SU-DHL-6 (cell line): ENCODE data around the gene STAM2.

Experiments
- H2AFZ ChIP-seq: fragments of 200-600 bp; sonication (generic); 2 replicates; pipeline ENCODE4 v1.6.1; 2014; ENCODE audit warnings: low read depth, mild to moderate bottlenecking, moderate library complexity, mixed read lengths, antibody characterized with exemption, low read length; ENCODE audit not compliant: severe bottlenecking
- H3F3A ChIP-seq: fragments of 200-600 bp; shearing (Covaris generic); 2 replicates; pipeline ENCODE4 v1.6.0; 2016; ENCODE audit warnings: antibody characterized with exemption, mild to moderate bottlenecking; ENCODE audit not compliant: insufficient read depth
- H3K27ac ChIP-seq: fragments of 200-600 bp; sonication (generic); 2 replicates; pipeline ENCODE4 v1.5.1; 2016; ENCODE audit warnings: low read depth, mild to moderate bottlenecking, low read length, moderate library complexity, mixed read lengths
- H3K27me3 ChIP-seq: fragments of 200-600 bp; sonication (generic), shearing (Covaris generic); 2 replicates; pipeline ENCODE4 v1.6.0; 2014; ENCODE audit warnings: mild to moderate bottlenecking, low read length
- H3K36me3 ChIP-seq: fragments of 200-600 bp; sonication (generic); 2 replicates; pipeline ENCODE4 v1.6.1; 2014; ENCODE audit warnings: mild to moderate bottlenecking, low read length, mixed read lengths
- H3K4me2 ChIP-seq: fragments of 300-600, 200-600 bp; shearing (Covaris generic), sonication (generic); 2 replicates; pipeline ENCODE4 v1.6.0; 2014; ENCODE audit warnings: low read length, low read depth, mild to moderate bottlenecking; ENCODE audit not compliant: poor library complexity, severe bottlenecking
- H3K4me3 ChIP-seq: fragments of 200-600 bp; sonication (generic); 2 replicates; pipeline ENCODE4 v1.5.1; 2014; ENCODE audit warnings: antibody characterized with exemption, low read length, mild to moderate bottlenecking, mixed read lengths; ENCODE audit not compliant: insufficient read depth, poor library complexity, severe bottlenecking
- H3K79me2 ChIP-seq: fragments of 200-600 bp; sonication (generic); 2 replicates; pipeline ENCODE4 v1.6.1; 2014; ENCODE audit warnings: mild to moderate bottlenecking, low read length, moderate library complexity; ENCODE audit not compliant: insufficient read depth
- H3K9ac ChIP-seq: fragments of 200-600 bp; sonication (generic); 2 replicates; pipeline ENCODE4 v1.7.0; 2014; ENCODE audit warnings: mild to moderate bottlenecking, low read length
- H3K9me2 ChIP-seq: fragments of 200-600 bp; sonication (generic); replicated peaks from 2 replicates; pipeline ENCODE4 v1.6.1; 2014; ENCODE audit warnings: low read length; ENCODE audit not compliant: insufficient read depth
- H3K9me3 ChIP-seq: fragments of 200-600 bp; sonication (generic); 2 replicates; pipeline ENCODE4 v1.6.1; 2014; ENCODE audit warnings: low read length, mixed read lengths; ENCODE audit not compliant: insufficient read depth
- H4K20me1 ChIP-seq: fragments of 200-600 bp; sonication (generic); 2 replicates; pipeline ENCODE4 v1.6.1; 2014; ENCODE audit warnings: low read depth, mild to moderate bottlenecking, antibody characterized with exemption, low read length, moderate library complexity, mixed read lengths
- EZH2phosphoT487 ChIP-seq: fragments of 200-600 bp; sonication (generic), shearing (Covaris generic); conservative IDR thresholded peaks from 2 replicates; pipeline ENCODE4 v1.6.1; 2018; ENCODE audit warnings: mild to moderate bottlenecking, antibody characterized with exemption, low read length, moderate library complexity, mixed read lengths
- TF ChIP-seq, protein P1 (sequence below): fragments of 200-600 bp; sonication (generic); IDR thresholded peaks from one replicate; pipeline ENCODE4 v1.5.1; 2017; ENCODE audit warnings: antibody characterized with exemption, mild to moderate bottlenecking, low read length, moderate library complexity; ENCODE audit not compliant: insufficient read depth, poor library complexity, severe bottlenecking

Gene STAM2

DNA sequence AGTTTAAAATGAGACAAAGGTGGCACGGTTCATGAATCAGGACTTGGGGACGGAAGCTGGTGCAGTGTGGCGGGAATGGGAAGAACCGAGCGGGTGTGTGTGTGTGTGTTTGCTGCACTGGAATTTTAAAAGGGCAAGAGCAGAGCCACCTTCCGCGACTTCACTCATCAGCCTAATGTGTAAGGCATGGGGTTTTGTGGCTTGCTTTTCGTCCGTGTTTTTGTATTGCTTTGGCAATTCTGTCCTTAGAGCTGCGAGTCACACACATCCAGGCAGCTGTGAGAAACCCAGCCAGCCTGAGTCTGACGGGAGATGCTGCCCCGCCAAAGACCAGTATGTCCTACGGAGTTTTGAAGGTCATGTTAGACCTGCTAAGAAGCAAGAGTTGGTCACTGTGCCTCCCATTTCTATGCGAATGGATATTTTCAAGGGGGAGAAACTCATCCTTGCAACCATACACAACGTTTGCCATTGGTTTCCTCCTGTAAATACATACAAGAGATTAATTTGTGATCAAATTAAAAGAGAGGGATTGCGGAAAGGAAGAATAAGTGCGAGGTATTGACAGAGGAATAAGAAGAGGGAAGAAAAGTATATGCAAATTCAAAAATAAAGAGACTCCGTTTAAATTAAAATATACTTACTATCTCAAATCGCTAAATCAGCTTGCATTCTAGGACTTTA, 76.1 kb downstream of the STAM2 start:
- no peaks in the 10 kb centered on the region for H3K27me3 ChIP-seq

DNA sequence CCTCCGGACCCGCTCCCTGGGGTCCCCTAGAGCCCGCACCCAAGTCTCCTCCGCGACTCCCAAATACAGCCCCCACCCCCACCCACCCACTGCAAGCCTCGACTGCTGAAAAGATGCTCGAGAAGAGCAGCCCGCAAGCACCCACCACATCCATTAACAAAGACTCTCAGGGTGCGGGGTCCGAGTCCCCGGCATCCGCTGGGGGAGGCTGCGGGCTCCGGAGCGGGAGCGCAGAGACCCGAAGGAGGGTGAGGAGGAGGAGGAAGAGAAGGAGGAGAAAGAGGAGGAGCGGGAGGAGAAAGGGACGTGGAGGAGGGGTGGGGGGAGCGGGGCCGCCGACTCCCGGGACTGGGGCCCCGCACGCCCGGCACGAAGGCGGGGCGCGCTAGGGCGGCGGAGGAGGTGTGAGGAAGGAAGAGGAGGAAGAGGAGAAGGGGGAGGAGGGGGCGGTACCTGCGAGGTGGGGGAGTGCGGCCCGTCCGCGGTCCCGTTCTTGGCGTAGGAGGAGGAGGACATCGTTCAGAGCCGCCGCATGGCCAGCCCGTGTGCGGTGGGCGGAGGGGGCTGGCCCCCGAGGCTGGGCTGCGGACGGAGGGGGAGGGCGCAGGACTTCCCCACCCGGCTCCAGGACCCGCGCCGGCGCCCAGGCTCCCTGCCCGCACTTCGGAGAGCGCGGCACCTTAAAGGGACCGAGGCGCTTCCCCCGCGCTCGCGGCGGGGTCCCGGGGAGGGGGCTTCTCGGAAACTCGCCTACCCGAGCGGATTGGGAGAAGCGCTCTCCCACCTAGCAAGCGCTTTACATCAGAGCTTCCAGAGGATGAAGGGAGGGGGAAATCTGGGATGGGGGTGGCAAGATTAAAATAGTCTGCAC, 76.8 kb downstream of the STAM2 start, which contains the start of gene CACNB4:
CACNB4 (minus strand) TSS at position 549 of the 871 bp plus-strand sequence.
- no peaks in the 10 kb centered on the region for H3K36me3 ChIP-seq
- H4K20me1 ChIP-seq, result no peaks in the 10 kb centered on the region
- H3K4me3 ChIP-seq, result no peak within 1 kb of the TSS
- no peak within 1 kb of the TSS for H2AFZ ChIP-seq
- no peak for TF ChIP-seq EZH2phosphoT487
- TF ChIP-seq, protein P1, sequence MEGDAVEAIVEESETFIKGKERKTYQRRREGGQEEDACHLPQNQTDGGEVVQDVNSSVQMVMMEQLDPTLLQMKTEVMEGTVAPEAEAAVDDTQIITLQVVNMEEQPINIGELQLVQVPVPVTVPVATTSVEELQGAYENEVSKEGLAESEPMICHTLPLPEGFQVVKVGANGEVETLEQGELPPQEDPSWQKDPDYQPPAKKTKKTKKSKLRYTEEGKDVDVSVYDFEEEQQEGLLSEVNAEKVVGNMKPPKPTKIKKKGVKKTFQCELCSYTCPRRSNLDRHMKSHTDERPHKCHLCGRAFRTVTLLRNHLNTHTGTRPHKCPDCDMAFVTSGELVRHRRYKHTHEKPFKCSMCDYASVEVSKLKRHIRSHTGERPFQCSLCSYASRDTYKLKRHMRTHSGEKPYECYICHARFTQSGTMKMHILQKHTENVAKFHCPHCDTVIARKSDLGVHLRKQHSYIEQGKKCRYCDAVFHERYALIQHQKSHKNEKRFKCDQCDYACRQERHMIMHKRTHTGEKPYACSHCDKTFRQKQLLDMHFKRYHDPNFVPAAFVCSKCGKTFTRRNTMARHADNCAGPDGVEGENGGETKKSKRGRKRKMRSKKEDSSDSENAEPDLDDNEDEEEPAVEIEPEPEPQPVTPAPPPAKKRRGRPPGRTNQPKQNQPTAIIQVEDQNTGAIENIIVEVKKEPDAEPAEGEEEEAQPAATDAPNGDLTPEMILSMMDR, result no peak
- H3K9ac ChIP-seq, result no peak within 1 kb of the TSS
- H3F3A ChIP-seq, result no peaks in the 10 kb centered on the region
- H3K4me2 ChIP-seq, result peak within 1 kb of the TSS; percentile 35
- H3K9me3 ChIP-seq, result no peaks in the 10 kb centered on the region
- no peak within 1 kb of the TSS for H3K27ac ChIP-seq
- H3K27me3 ChIP-seq, result no peaks in the 10 kb centered on the region
- H3K79me2 ChIP-seq, result no peaks in the 10 kb centered on the region
- H3K9me2 ChIP-seq, result no peaks in the 10 kb centered on the region

More for the DNA sequence above, 76.1 kb downstream of the STAM2 start:
- no peaks in the 10 kb centered on the region for H3K36me3 ChIP-seq
- no peaks in the 10 kb centered on the region for H4K20me1 ChIP-seq
- no peaks in the 10 kb centered on the region for H3K79me2 ChIP-seq
- peak overlapping the region; percentile 35 for H3K4me2 ChIP-seq
- H3K27ac ChIP-seq, result no peak overlapping the region
- H2AFZ ChIP-seq, result no peak overlapping the region
- TF ChIP-seq, protein P1, result no peak
- no peak for TF ChIP-seq EZH2phosphoT487
- no peak overlapping the region for H3K9ac ChIP-seq
- no peaks in the 10 kb centered on the region for H3K9me2 ChIP-seq
- H3K4me3 ChIP-seq, result no peak overlapping the region
- H3K9me3 ChIP-seq, result no peaks in the 10 kb centered on the region
- no peaks in the 10 kb centered on the region for H3F3A ChIP-seq

DNA sequence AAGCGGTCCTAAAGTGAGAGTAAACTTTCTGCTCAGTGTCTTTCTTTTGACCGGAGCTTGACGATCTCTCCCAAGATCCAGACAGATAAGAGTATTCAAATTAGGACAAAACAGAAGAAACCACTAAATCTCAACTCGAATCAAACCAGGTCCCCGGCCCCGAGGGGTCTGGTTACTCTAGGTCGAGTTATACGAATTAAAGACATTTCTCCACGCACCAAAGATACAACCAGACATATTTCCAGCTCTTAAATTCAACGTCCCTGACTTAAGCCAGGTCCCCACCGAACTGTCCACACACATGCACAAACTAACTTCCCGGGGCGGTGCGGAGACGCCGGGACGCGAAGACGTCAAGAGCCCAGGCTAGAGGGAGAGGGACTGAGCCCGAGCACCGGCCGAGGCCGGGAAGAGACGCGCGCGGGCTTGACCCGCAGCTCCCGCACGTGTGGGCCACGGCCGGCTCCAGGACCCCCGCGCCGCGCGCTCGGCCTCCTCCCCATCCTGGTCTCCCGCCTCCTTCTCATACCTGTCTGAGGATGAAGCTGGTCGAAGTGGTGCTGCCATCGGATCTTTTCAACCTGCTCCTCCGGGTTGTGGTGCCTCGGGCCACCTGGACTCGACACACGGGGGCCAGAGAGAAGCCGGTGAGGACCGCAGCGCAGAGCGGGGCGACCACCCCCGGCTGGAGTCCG, 77.6 kb downstream of the STAM2 start:
- Histone ChIP-seq H2AFZ (no peak overlapping the region), H3K9me3 (no peaks in the 10 kb centered on the region), H3K4me3 (no peak overlapping the region), H3K4me2 (no peak overlapping the region), H3K27ac (no peak overlapping the region), H3K79me2 (no peaks in the 10 kb centered on the region), H3K36me3 (no peaks in the 10 kb centered on the region), H3K9ac (no peak overlapping the region), H3K9me2 (no peaks in the 10 kb centered on the region), H3F3A (no peaks in the 10 kb centered on the region), H3K27me3 (no peaks in the 10 kb centered on the region), H4K20me1 (no peaks in the 10 kb centered on the region)
- no peak for TF ChIP-seq EZH2phosphoT487
- TF ChIP-seq, protein P1, result no peak
